Ovary (tissue), 3 donors: ENCODE measurements around the gene CDC42BPB.

Experiments used
- EP300 ChIP-seq: sonication (generic); formaldehyde crosslinking; IDR thresholded peaks from one replicate; pipeline ENCODE4 v1.6.1; 2017; ENCODE audit warnings: antibody characterized with exemption
- POLR2A ChIP-seq: fragments of 450-650 bp; IDR thresholded peaks from one replicate; pipeline ENCODE4 v1.6.1; 2017; ENCODE audit warnings: antibody characterized with exemption, mild to moderate bottlenecking, moderate library complexity
- TF ChIP-seq, protein P1 (sequence below), 3 donors: fragments of 450-650 bp in 2 of 3; fragments of 200-600 bp in 1 of 3; IDR thresholded peaks; one replicate each; pipeline versions ENCODE4 v1.5.1 to v1.8.0; 2016 to 2022; ENCODE audit warnings: antibody characterized with exemption in 3 of 3, mild to moderate bottlenecking in 1 of 3
- donor health status: DM: no; HTN: no; CAD: no.

DNA sequence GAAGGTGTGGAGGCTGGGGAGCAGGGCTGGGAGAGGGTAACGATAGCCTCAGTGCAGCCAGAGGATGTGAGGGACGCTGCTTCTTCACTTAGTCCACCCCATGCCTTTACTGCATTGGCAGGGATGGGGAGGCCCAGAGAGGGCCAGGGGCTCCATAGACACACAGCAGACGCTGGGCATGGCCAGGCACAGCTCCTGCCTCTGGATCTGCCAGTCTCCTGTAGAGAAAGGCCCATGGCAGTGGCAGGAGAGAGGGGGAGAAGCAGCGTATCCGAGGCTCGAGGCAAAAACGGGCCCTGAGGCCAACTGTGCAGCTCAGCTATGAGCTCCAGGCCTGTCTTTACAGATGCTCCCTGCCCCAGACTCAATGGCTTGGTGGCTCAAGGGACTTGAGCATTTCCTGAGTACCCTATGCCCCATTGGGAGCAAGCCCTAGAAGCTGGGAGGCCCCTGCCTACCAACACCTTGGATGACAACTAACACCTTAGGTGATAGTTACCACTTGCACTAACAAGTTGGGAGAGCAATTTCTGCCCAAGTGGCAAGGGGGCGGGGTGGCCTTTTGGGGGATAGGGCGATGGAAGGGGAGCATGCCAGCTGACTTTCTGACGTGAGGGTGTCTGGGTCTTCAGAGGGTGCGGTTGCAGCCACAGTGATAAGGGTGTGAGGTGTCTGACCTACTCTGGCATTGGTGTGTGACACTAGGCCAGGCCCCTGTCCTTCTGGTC, 21.7 kb upstream of the CDC42BPB start:
- TF ChIP-seq, protein P1, sequence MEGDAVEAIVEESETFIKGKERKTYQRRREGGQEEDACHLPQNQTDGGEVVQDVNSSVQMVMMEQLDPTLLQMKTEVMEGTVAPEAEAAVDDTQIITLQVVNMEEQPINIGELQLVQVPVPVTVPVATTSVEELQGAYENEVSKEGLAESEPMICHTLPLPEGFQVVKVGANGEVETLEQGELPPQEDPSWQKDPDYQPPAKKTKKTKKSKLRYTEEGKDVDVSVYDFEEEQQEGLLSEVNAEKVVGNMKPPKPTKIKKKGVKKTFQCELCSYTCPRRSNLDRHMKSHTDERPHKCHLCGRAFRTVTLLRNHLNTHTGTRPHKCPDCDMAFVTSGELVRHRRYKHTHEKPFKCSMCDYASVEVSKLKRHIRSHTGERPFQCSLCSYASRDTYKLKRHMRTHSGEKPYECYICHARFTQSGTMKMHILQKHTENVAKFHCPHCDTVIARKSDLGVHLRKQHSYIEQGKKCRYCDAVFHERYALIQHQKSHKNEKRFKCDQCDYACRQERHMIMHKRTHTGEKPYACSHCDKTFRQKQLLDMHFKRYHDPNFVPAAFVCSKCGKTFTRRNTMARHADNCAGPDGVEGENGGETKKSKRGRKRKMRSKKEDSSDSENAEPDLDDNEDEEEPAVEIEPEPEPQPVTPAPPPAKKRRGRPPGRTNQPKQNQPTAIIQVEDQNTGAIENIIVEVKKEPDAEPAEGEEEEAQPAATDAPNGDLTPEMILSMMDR (IDR thresholded peaks at IDR 0.05), result no peak
- TF ChIP-seq POLR2A, result no peak
- TF ChIP-seq EP300, result no peak
